ENCODE data around the gene MYO1A. TPM values are rescaled to one million over a fixed set of nuclear protein-coding genes. Genes with fewer than 3 reads are reported as not detected.

MYO1A gene
- total and polyA plus RNA-seq, 2 of the 13 experiments (the other 11 are each of a cell fraction or from before 2014, with no cell fraction given), result 5.3 to 6.0 TPM

GRCh38 chr12:57088354-57089270 is 38.7 kb upstream of the MYO1A start, which contains the start of gene NAB2 (continued):
- TF ChIP-seq ZSCAN5A (CRISPR knock-in tag; IDR thresholded peaks at IDR 0.05; ENCODE audit: borderline replicate concordance) (no peak), ZNF672 (CRISPR knock-in tag; IDR thresholded peaks at IDR 0.05) (no peak), THYN1 (CRISPR knock-in tag; IDR thresholded peaks at IDR 0.05; ENCODE audit: borderline replicate concordance, low read depth) (no peak), TCF7L2 (IDR thresholded peaks at IDR 0.05; ENCODE audit: low read depth, low read length) (no peak), STAG1 (CRISPR knock-in tag; IDR thresholded peaks at IDR 0.05) (no peak), SRSF9 (IDR thresholded peaks at IDR 0.05; ENCODE audit: borderline replicate concordance, insufficient read depth, low read depth, low read length, poor library complexity, severe bottlenecking) (no peak), SP140L (CRISPR knock-in tag; IDR thresholded peaks at IDR 0.05; ENCODE audit: borderline replicate concordance) (no peak), PRDM4 (CRISPR knock-in tag; IDR thresholded peaks at IDR 0.05; ENCODE audit: borderline replicate concordance) (no peak), BRF2 (CRISPR knock-in tag; IDR thresholded peaks at IDR 0.05) (no peak), REST (IDR thresholded peaks at IDR 0.05; ENCODE audit: borderline replicate concordance in 1 of 2, low read depth in 1 of 2, low read length in 2 of 2) (peak in 1 of 2 experiments; percentile 75; a peak in 1 of 4 replicates), ZNF235 (CRISPR knock-in tag; IDR thresholded peaks at IDR 0.05; ENCODE audit: borderline replicate concordance) (no peak), ZXDC (CRISPR knock-in tag; IDR thresholded peaks at IDR 0.05) (peak; percentile 98)

Data from HepG2 (cell line).